Subcutaneous adipose tissue (tissue), 4 donors: Measurements from ENCODE around the gene BEND2. TPM values are rescaled to one million over a fixed set of nuclear protein-coding genes. Genes with fewer than 3 reads are reported as not detected.

ENCODE experiments used
- CTCF ChIP-seq: fragments of 450-650 bp; IDR thresholded peaks from one replicate; pipeline ENCODE4 v1.5.1; 2016; ENCODE audit warnings: low read depth, mild to moderate bottlenecking, control low read depth, antibody characterized with exemption, moderate library complexity
- total RNA-seq, 4 donors: library from RNA; depleted of rRNA; stranded (reverse); fragments of >200 nt; gene quantifications; one replicate each; pipeline ENCODE4 v1.1.0, GENCODE V29; 2016

BEND2 gene
- total RNA-seq, 4 donors from 2014 or later = not detected

- TF ChIP-seq CTCF = no peak
Measured at GRCh38 chrX:18203631-18204030, 17.1 kb downstream of the BEND2 start.

GRCh38 chrX:18194688-18195087 is 26.0 kb downstream of the BEND2 start:
- no peak for TF ChIP-seq CTCF

GRCh38 chrX:18179446-18179845 is 41.2 kb downstream of the BEND2 start:
- TF ChIP-seq CTCF = no peak

- no peak for TF ChIP-seq CTCF
Measured at GRCh38 chrX:18174971-18175370, 45.7 kb downstream of the BEND2 start.

- no peak for TF ChIP-seq CTCF
Measured at GRCh38 chrX:18174209-18174608, 46.5 kb downstream of the BEND2 start.

- TF ChIP-seq CTCF = no peak
Measured at GRCh38 chrX:18173494-18174180, 47.0 kb downstream of the BEND2 start.

GRCh38 chrX:18172970-18173369 is 47.7 kb downstream of the BEND2 start:
- TF ChIP-seq CTCF = no peak
